ENCODE results near the gene DPP8. TPM values are rescaled to one million over a fixed set of nuclear protein-coding genes. Genes with fewer than 3 reads are reported as not detected.
A peak's percentile ranks its signal among the peaks of the same experiment; 100 is the strongest.

DPP8 gene
- total and polyA plus RNA-seq, 9 donors = 13.7 to 36.5 (median 33.6) TPM

- TF ChIP-seq, protein P1, sequence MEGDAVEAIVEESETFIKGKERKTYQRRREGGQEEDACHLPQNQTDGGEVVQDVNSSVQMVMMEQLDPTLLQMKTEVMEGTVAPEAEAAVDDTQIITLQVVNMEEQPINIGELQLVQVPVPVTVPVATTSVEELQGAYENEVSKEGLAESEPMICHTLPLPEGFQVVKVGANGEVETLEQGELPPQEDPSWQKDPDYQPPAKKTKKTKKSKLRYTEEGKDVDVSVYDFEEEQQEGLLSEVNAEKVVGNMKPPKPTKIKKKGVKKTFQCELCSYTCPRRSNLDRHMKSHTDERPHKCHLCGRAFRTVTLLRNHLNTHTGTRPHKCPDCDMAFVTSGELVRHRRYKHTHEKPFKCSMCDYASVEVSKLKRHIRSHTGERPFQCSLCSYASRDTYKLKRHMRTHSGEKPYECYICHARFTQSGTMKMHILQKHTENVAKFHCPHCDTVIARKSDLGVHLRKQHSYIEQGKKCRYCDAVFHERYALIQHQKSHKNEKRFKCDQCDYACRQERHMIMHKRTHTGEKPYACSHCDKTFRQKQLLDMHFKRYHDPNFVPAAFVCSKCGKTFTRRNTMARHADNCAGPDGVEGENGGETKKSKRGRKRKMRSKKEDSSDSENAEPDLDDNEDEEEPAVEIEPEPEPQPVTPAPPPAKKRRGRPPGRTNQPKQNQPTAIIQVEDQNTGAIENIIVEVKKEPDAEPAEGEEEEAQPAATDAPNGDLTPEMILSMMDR (IDR thresholded peaks at IDR 0.05) = no peak
- TF ChIP-seq EP300 (IDR thresholded peaks at IDR 0.05) = no peak
- no peak for TF ChIP-seq POLR2A (IDR thresholded peaks at IDR 0.05)
- no peaks in the 10 kb centered on the region for H3K27me3 ChIP-seq
- no peak overlapping the region for H3K4me3 ChIP-seq
- H3K4me1 ChIP-seq (ENCODE audit: insufficient read depth) = peaks cover 3% of the 10 kb centered on the region
- H3K27ac ChIP-seq = no peak overlapping the region
- intact Hi-C loops (cut with DNase I) = no loop called here
- 83 to 86% (median 84%) methylated on average over 4 of the region's 4 CpGs for WGBS, 3 donors
- no peak for DNase-seq
- H3K36me3 ChIP-seq = no peaks in the 10 kb centered on the region
- no peaks in the 10 kb centered on the region for H3K9me3 ChIP-seq
These were observed 17.7 kb upstream of the DPP8 start for GRCh38 chr15:65535192-65535591.

GRCh38 chr15:65533057-65533756 is 15.7 kb upstream of the DPP8 start:
- Histone ChIP-seq H3K27ac (no peak overlapping the region), H3K36me3 (no peaks in the 10 kb centered on the region), H3K9me3 (no peaks in the 10 kb centered on the region), H3K4me3 (no peak overlapping the region), H3K4me1 (ENCODE audit: insufficient read depth) (peaks cover 3% of the 10 kb centered on the region), H3K27me3 (no peaks in the 10 kb centered on the region)
- WGBS, 3 donors = 34 to 54% (median 46%) methylated on average over 5 of the region's 5 CpGs
- intact Hi-C loops (cut with DNase I) = no loop called here
- TF ChIP-seq EP300 (IDR thresholded peaks at IDR 0.05) (no peak), POLR2A (IDR thresholded peaks at IDR 0.05) (no peak)
- TF ChIP-seq, protein P1 (IDR thresholded peaks at IDR 0.05) = no peak
- DNase-seq = no peak

GRCh38 chr15:65532738-65533051 is 15.2 kb upstream of the DPP8 start:
- TF ChIP-seq, protein P1 (IDR thresholded peaks at IDR 0.05) = no peak
- TF ChIP-seq POLR2A (IDR thresholded peaks at IDR 0.05) (no peak), EP300 (IDR thresholded peaks at IDR 0.05) (no peak)
- H3K27me3 ChIP-seq = no peaks in the 10 kb centered on the region
- peaks cover 3% of the 10 kb centered on the region for H3K4me1 ChIP-seq (ENCODE audit: insufficient read depth)
- DNase-seq = no peak
- H3K36me3 ChIP-seq = no peaks in the 10 kb centered on the region
- no peak overlapping the region for H3K4me3 ChIP-seq
- intact Hi-C loops (cut with DNase I) = no loop called here
- H3K9me3 ChIP-seq = no peaks in the 10 kb centered on the region
- H3K27ac ChIP-seq = no peak overlapping the region
- WGBS, 3 donors = 8 to 36% (median 29%) methylated on average over 1 of the region's 1 CpG

DNA sequence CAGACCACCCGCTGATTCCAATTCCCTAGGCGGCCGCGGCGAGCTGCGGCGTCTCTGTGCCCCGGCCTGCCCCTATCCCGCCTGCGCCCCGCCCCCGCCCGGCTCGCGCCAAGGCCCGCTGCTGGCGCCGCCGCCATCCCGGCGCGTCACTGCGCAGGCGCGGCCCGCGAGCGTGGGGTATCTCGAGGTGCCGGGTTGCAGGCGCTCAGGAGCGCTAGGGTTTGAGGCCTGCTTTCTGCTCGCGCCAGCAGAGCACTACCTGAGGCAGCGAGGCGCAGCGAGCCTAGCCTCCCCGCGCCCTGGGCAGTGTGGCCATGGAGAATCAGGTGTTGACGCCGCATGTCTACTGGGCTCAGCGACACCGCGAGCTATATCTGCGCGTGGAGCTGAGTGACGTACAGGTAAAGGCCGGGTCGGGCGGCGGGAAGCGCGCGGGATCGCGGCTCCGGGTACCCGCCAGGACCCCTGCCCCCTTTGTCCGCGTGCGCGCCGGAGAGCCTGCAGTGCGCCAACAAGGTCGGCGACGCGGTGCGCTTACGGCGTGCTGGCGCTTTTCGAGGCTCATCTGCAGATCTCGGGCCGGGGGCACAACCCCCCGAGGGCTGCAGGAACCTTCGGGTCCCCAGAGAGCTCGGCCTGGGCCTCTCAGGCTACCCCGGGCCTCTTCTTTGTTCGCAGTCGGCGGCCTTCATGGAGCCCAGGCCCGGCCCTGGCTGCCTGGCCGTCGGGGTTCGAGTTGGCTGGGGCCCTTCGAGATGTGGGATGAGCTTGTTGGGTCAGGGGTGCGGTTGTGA is 13.0 kb upstream of the DPP8 start, which contains the start of gene HACD3:
Gene HACD3, plus strand, starts transcription at position 146 of the 794 bp plus-strand sequence. Its CDS starts 169 bp downstream, at position 315.
- no peaks in the 10 kb centered on the region for H3K9me3 ChIP-seq
- intact Hi-C loops (cut with DNase I) = no loop called here
- H3K4me3 ChIP-seq = peak within 1 kb of the TSS; percentile 88
- peak; percentile 85 to 93 (median 92) for DNase-seq
- no peaks in the 10 kb centered on the region for H3K27me3 ChIP-seq
- no peaks in the 10 kb centered on the region for H3K36me3 ChIP-seq
- H3K27ac ChIP-seq = peak within 1 kb of the TSS; percentile 43 to 70
- TF ChIP-seq, protein P1 (IDR thresholded peaks at IDR 0.05) = no peak
- no peak for TF ChIP-seq EP300 (IDR thresholded peaks at IDR 0.05)
- peak; percentile 46 for TF ChIP-seq POLR2A (IDR thresholded peaks at IDR 0.05)
- peaks cover 3% of the 10 kb centered on the region for H3K4me1 ChIP-seq (ENCODE audit: insufficient read depth)
- WGBS, 3 donors = 0 to 1% (median 0%) methylated on average over 59 to 88 of the region's 88 CpGs
